HepG2 (cell line): ENCODE measurements around the gene WNT5B. TPM values are rescaled to one million over a fixed set of nuclear protein-coding genes. Genes with fewer than 3 reads are reported as not detected.
A peak's percentile ranks its signal among the peaks of the same experiment; 100 is the strongest.

Experiments
- ATAC-seq: fragments of 200-7000 bp; cut with Tn5 transposase; 3 replicates; pipeline ENCODE4 v1.9.1; 2020; ENCODE audit warnings: mild to moderate bottlenecking, moderate library complexity
- BruUV-seq: library from RNA; stranded (reverse); fragments of 400-500 nt; replicated peaks from 2 replicates; lab custom pipeline; 2021; lab: Mats Ljungman, UMichigan
- CTCF ChIA-PET: fragments of 300-600 bp; formaldehyde crosslinking; extraction: SDS; loops from one replicate; lab custom pipeline; 2021; ENCODE audit warnings: low total read pairs, inconsistent platforms, low intra/inter-chr PET ratio; lab: Yijun Ruan, JAX
- POLR2A ChIA-PET: fragments of 350-600 bp; sonication (Branson Sonifier 250); formaldehyde crosslinking; loops from one replicate; lab custom pipeline; 2020; ENCODE audit warnings: antibody characterized with exemption, inconsistent platforms; lab: Yijun Ruan, JAX
- DNase-seq: peaks from one replicate; pipeline ENCODE4 v3.0.0-alpha.2; 2015; ENCODE audit warnings: low spot score
- FAIRE-seq: peaks from 3 replicates; lab custom pipeline; 2011; peaks lifted over from hg19 to GRCh38; lab: Jason Lieb, UNC
- H2AFZ ChIP-seq: one replicate; pipeline ENCODE4 v1.6.1; 2011; ENCODE audit warnings: low read length, inconsistent platforms
- H3K27ac ChIP-seq: fragments of 300-600 bp; 3 replicates; pipeline ENCODE4 v1.8.0; 2011; ENCODE audit warnings: mixed run types, mild to moderate bottlenecking, mixed read lengths, low read length, inconsistent platforms; ENCODE audit not compliant: insufficient read depth; ENCODE audit errors: extremely low read length
- H3K27me3 ChIP-seq, 2 experiments: fragments of 200-600 bp in 1 of 2; 2 replicates in 1 of 2; 3 replicates in 1 of 2; pipeline versions ENCODE4 v1.6.0 to v1.8.0; 2011; ENCODE audit warnings: low read length in 2 of 2, mild to moderate bottlenecking in 2 of 2, moderate library complexity in 2 of 2, inconsistent platforms in 1 of 2; ENCODE audit not compliant: insufficient read depth in 2 of 2, control insufficient read depth in 1 of 2
- H3K36me3 ChIP-seq, 2 experiments: fragments of 200-600 bp in 1 of 2; replicated peaks in 1 of 2; 2 replicates in 1 of 2; 3 replicates in 1 of 2; pipeline versions ENCODE4 v1.5.1 to v1.8.0; 2011; ENCODE audit warnings: low read length in 2 of 2, inconsistent platforms in 1 of 2; ENCODE audit not compliant: insufficient read depth in 2 of 2, control insufficient read depth in 1 of 2
- H3K4me1 ChIP-seq: 2 replicates; pipeline ENCODE4 v1.5.1; 2012; ENCODE audit warnings: low read length, inconsistent platforms; ENCODE audit not compliant: insufficient read depth
- H3K4me2 ChIP-seq: 2 replicates; pipeline ENCODE4 v1.6.0; 2011; ENCODE audit warnings: low read depth, low read length, inconsistent platforms
- H3K4me3 ChIP-seq, 3 experiments: fragments of 200-600 bp in 1 of 3; sonication (generic), shearing (Covaris generic) in 1 of 3; replicated peaks in 1 of 3; 2 replicates each; pipeline ENCODE4 v1.5.1; 2011 to 2016; ENCODE audit warnings: low read length in 3 of 3, inconsistent platforms in 2 of 3, low read depth in 2 of 3, mild to moderate bottlenecking in 2 of 3, control low read depth in 1 of 3, mixed read lengths in 1 of 3; ENCODE audit not compliant: insufficient read depth in 1 of 3
- H3K79me2 ChIP-seq: one replicate; pipeline ENCODE4 v1.6.1; 2011; ENCODE audit warnings: low read length, inconsistent platforms; ENCODE audit not compliant: insufficient read depth
- H3K9ac ChIP-seq: 2 replicates; pipeline ENCODE4 v1.6.0; 2011; ENCODE audit warnings: mild to moderate bottlenecking, low read depth, low read length, inconsistent platforms; ENCODE audit not compliant: insufficient read depth
- H3K9me3 ChIP-seq: 2 replicates; pipeline ENCODE4 v1.5.1; 2012; ENCODE audit warnings: mild to moderate bottlenecking, low read length
- H4K20me1 ChIP-seq: 2 replicates; pipeline ENCODE4 v1.6.0; 2011; ENCODE audit warnings: inconsistent platforms, mild to moderate bottlenecking, low read length, moderate library complexity; ENCODE audit not compliant: insufficient read depth
- CEBPG ChIP-seq: IDR thresholded peaks from 2 replicates; pipeline ENCODE4 v1.6.1; 2016
- DR1 ChIP-seq: sonication (generic); formaldehyde crosslinking; IDR thresholded peaks from 2 replicates; pipeline ENCODE4 v1.8.0; 2021; ENCODE audit warnings: mild to moderate bottlenecking, missing genetic modification reagents, inconsistent platforms
- JDP2 ChIP-seq: sonication (generic); formaldehyde crosslinking; IDR thresholded peaks from 2 replicates; pipeline ENCODE4 v1.8.1; 2022; ENCODE audit warnings: missing genetic modification reagents, borderline replicate concordance
- MAFG ChIP-seq: sonication (generic); formaldehyde crosslinking; IDR thresholded peaks from 2 replicates; pipeline ENCODE4 v1.5.1; 2020; ENCODE audit warnings: mild to moderate bottlenecking, missing genetic modification reagents
- MBD4 ChIP-seq: IDR thresholded peaks from 2 replicates; pipeline ENCODE4 v1.6.1; 2012; ENCODE audit warnings: low read length, inconsistent platforms, borderline replicate concordance
- MXI1 ChIP-seq: IDR thresholded peaks from 3 replicates; pipeline ENCODE4 v1.6.1; 2012; ENCODE audit warnings: low read depth, low read length, inconsistent platforms, borderline replicate concordance
- NCOR1 ChIP-seq: fragments of 200-600 bp; sonication (generic); IDR thresholded peaks from 2 replicates; pipeline ENCODE4 v1.7.0; 2017; ENCODE audit warnings: antibody characterized with exemption, low read length, borderline replicate concordance
- NR2F1 ChIP-seq, 2 experiments: fragments of 450-650 bp in 1 of 2; formaldehyde crosslinking in 1 of 2; IDR thresholded peaks; 2 replicates each; pipeline versions ENCODE4 v1.5.0 to v1.6.1; 2016 to 2020; ENCODE audit warnings: mild to moderate bottlenecking in 1 of 2, missing compliant biosample characterization in 1 of 2, missing genetic modification reagents in 1 of 2, moderate library complexity in 1 of 2
- PHF8 ChIP-seq: sonication (generic); formaldehyde crosslinking; IDR thresholded peaks from 2 replicates; pipeline ENCODE4 v1.5.0; 2020; ENCODE audit warnings: missing genetic modification reagents
- SALL2 ChIP-seq: sonication (generic); formaldehyde crosslinking; IDR thresholded peaks from 2 replicates; pipeline ENCODE4 v1.8.1; 2023; ENCODE audit warnings: mild to moderate bottlenecking, missing genetic modification reagents, inconsistent platforms
- TOPORS ChIP-seq: sonication (generic); formaldehyde crosslinking; IDR thresholded peaks from 2 replicates; pipeline ENCODE4 v1.8.0; 2023; ENCODE audit warnings: mild to moderate bottlenecking, missing genetic modification reagents
- ZBTB46 ChIP-seq: sonication (generic); formaldehyde crosslinking; IDR thresholded peaks from 2 replicates; pipeline ENCODE4 v1.4.0; 2020; ENCODE audit warnings: mild to moderate bottlenecking, missing genetic modification reagents, borderline replicate concordance
- WGBS: methylation state at CpG from one replicate; pipeline ENCODE4 v1.1.6; 2017; ENCODE audit warnings: low lambda C conversion rate; 5-methylcytosine and 5-hydroxymethylcytosine counted together
- in situ Hi-C: cut with HindIII; loops from 2 replicates; pipeline ENCODE4 v1.10.0; 2017; ENCODE audit warnings: low pct_unique_long_range_greater_than_20kb; ENCODE audit not compliant: extremely low pct_ligation_motif_present
- intact Hi-C: fragments of 100-400 bp; cut with micrococcal nuclease; formaldehyde crosslinking; loops from one replicate; pipeline ENCODE4 v1.10.0; 2022; ENCODE audit not compliant: unreplicated experiment
- polyA plus RNA-seq, 8 experiments: library from polyadenylated mRNA; depleted of rRNA in 3 of 8; stranded (reverse) in 7 of 8; unstranded in 1 of 8; fragments of >200 nt; fragmentation: Illumina TruSeq in 4 of 8; extraction: Trizol in 4 of 8; gene quantifications; 2 replicates each; pipeline versions ENCODE4 v1.2.1 to v1.2.3, GENCODE V29; 2011 to 2016; ENCODE audit warnings: low read depth in 4 of 8, missing spikeins in 1 of 8, mixed read lengths in 1 of 8; ENCODE audit not compliant: insufficient read depth in 1 of 8
- total RNA-seq, 5 experiments: library from RNA; depleted of rRNA; stranded (reverse); fragments of >200 nt; fragmentation: Illumina TruSeq; extraction: Trizol; gene quantifications; 2 replicates each; pipeline ENCODE4 v1.2.3, GENCODE V29; 2016; ENCODE audit warnings: low read depth in 1 of 5
- TF ChIP-seq, protein P1 (sequence below): sonication (generic); formaldehyde crosslinking; IDR thresholded peaks from 2 replicates; pipeline ENCODE4 v1.4.0; 2020; ENCODE audit warnings: missing genetic modification reagents
- TF ChIP-seq, protein P2 (sequence below): sonication (generic); formaldehyde crosslinking; IDR thresholded peaks from 2 replicates; pipeline ENCODE4 v1.9.0; 2021; ENCODE audit warnings: missing genetic modification reagents, borderline replicate concordance
- TF ChIP-seq, protein P3 (sequence below): sonication (generic); formaldehyde crosslinking; IDR thresholded peaks from 2 replicates; pipeline ENCODE4 v1.4.0; 2020; ENCODE audit warnings: missing genetic modification reagents

The WNT5B gene
- total and polyA plus RNA-seq, 2 of the 13 experiments (the other 11 are each of a cell fraction or from before 2014, with no cell fraction given) = 0.04 TPM; not detected in 1

- CTCF ChIA-PET = no interaction called here
- 86% methylated on average over 11 of the region's 11 CpGs for WGBS
- no peaks in the 10 kb centered on the region for H4K20me1 ChIP-seq
- H3K79me2 ChIP-seq = no peaks in the 10 kb centered on the region
- no peaks in the 10 kb centered on the region for H3K36me3 ChIP-seq
- H3K4me2 ChIP-seq = no peak overlapping the region
- FAIRE-seq = no peak
- no peaks in the 10 kb centered on the region for H3K9me3 ChIP-seq
- no peak for DNase-seq
- no peaks in the 10 kb centered on the region for H3K27me3 ChIP-seq
- POLR2A ChIA-PET = no interaction called here
- no peak overlapping the region for H2AFZ ChIP-seq
- no peak overlapping the region for H3K4me3 ChIP-seq
- in situ Hi-C loops = no loop called here
- no peak for ATAC-seq
- BruUV-seq = no TSS peak
- H3K27ac ChIP-seq = peak overlapping the region; percentile 9
- intact Hi-C loops = loop anchor here (10.0 kb wide), 1 partner anchor 101 kb away; no protein-coding TSS in a partner anchor
- peaks cover 64% of the 10 kb centered on the region for H3K4me1 ChIP-seq
- no peak overlapping the region for H3K9ac ChIP-seq
- TF ChIP-seq, protein P1, sequence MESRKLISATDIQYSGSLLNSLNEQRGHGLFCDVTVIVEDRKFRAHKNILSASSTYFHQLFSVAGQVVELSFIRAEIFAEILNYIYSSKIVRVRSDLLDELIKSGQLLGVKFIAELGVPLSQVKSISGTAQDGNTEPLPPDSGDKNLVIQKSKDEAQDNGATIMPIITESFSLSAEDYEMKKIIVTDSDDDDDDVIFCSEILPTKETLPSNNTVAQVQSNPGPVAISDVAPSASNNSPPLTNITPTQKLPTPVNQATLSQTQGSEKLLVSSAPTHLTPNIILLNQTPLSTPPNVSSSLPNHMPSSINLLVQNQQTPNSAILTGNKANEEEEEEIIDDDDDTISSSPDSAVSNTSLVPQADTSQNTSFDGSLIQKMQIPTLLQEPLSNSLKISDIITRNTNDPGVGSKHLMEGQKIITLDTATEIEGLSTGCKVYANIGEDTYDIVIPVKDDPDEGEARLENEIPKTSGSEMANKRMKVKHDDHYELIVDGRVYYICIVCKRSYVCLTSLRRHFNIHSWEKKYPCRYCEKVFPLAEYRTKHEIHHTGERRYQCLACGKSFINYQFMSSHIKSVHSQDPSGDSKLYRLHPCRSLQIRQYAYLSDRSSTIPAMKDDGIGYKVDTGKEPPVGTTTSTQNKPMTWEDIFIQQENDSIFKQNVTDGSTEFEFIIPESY (CRISPR knock-in tag) = peak; percentile 4; the same call in 1 of the 2 replicates
- TF ChIP-seq MAFG (CRISPR knock-in tag) (no peak), TOPORS (CRISPR knock-in tag) (no peak), DR1 (CRISPR knock-in tag) (no peak), NCOR1 (no peak), JDP2 (CRISPR knock-in tag) (no peak), CEBPG (no peak), MXI1 (no peak), NR2F1 (CRISPR knock-in tag; IDR thresholded peaks at IDR 0.05) (no peak), ZBTB46 (CRISPR knock-in tag) (no peak), PHF8 (CRISPR knock-in tag) (no peak), SALL2 (CRISPR knock-in tag) (no peak), MBD4 (no peak)
- TF ChIP-seq, protein P2, sequence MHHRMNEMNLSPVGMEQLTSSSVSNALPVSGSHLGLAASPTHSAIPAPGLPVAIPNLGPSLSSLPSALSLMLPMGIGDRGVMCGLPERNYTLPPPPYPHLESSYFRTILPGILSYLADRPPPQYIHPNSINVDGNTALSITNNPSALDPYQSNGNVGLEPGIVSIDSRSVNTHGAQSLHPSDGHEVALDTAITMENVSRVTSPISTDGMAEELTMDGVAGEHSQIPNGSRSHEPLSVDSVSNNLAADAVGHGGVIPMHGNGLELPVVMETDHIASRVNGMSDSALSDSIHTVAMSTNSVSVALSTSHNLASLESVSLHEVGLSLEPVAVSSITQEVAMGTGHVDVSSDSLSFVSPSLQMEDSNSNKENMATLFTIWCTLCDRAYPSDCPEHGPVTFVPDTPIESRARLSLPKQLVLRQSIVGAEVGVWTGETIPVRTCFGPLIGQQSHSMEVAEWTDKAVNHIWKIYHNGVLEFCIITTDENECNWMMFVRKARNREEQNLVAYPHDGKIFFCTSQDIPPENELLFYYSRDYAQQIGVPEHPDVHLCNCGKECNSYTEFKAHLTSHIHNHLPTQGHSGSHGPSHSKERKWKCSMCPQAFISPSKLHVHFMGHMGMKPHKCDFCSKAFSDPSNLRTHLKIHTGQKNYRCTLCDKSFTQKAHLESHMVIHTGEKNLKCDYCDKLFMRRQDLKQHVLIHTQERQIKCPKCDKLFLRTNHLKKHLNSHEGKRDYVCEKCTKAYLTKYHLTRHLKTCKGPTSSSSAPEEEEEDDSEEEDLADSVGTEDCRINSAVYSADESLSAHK (CRISPR knock-in tag) = no peak
- TF ChIP-seq, protein P3, sequence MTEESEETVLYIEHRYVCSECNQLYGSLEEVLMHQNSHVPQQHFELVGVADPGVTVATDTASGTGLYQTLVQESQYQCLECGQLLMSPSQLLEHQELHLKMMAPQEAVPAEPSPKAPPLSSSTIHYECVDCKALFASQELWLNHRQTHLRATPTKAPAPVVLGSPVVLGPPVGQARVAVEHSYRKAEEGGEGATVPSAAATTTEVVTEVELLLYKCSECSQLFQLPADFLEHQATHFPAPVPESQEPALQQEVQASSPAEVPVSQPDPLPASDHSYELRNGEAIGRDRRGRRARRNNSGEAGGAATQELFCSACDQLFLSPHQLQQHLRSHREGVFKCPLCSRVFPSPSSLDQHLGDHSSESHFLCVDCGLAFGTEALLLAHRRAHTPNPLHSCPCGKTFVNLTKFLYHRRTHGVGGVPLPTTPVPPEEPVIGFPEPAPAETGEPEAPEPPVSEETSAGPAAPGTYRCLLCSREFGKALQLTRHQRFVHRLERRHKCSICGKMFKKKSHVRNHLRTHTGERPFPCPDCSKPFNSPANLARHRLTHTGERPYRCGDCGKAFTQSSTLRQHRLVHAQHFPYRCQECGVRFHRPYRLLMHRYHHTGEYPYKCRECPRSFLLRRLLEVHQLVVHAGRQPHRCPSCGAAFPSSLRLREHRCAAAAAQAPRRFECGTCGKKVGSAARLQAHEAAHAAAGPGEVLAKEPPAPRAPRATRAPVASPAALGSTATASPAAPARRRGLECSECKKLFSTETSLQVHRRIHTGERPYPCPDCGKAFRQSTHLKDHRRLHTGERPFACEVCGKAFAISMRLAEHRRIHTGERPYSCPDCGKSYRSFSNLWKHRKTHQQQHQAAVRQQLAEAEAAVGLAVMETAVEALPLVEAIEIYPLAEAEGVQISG (CRISPR knock-in tag) = no peak
Observed at GRCh38 chr12:1663440-1664132, 34.6 kb downstream of the WNT5B start.
